Activated B cell treated with CpG ODN at 0.5 μM for 24 hours (primary cell): ENCODE measurements around the gene CDC26. TPM values are rescaled to one million over a fixed set of nuclear protein-coding genes. Genes with fewer than 3 reads are reported as not detected.
A peak's percentile ranks its signal among the peaks of the same experiment; 100 is the strongest.

Experiments
- ATAC-seq: fragments of 200-7000 bp; cut with Tn5 transposase; one replicate; pipeline ENCODE4 v1.10.0; 2021; ENCODE audit warnings: low read depth, mild to moderate bottlenecking, moderate library complexity
- CTCF ChIA-PET: fragments of 350-600 bp; sonication (Branson Sonifier 250); formaldehyde crosslinking; loops from one replicate; lab custom pipeline; 2021; ENCODE audit warnings: antibody characterized with exemption; lab: Charles Lee
- POLR2A ChIA-PET: fragments of 350-600 bp; sonication (Branson Sonifier 250); formaldehyde crosslinking; loops from one replicate; lab custom pipeline; 2021; ENCODE audit warnings: antibody characterized with exemption; lab: Charles Lee
- DNase-seq: peaks from one replicate; pipeline ENCODE4 v3.0.0; 2022
- H3K27ac Mint-ChIP-seq: one replicate; pipeline ENCODE4 v1.8.0; 2020; ENCODE audit warnings: mixed read lengths
- H3K27me3 Mint-ChIP-seq: one replicate; pipeline ENCODE4 v1.8.0; 2021; ENCODE audit warnings: mixed read lengths
- H3K36me3 Mint-ChIP-seq: one replicate; pipeline ENCODE4 v1.8.0; 2021; ENCODE audit warnings: low read depth, mixed read lengths
- H3K4me1 Mint-ChIP-seq: one replicate; pipeline ENCODE4 v1.8.0; 2021; ENCODE audit warnings: mixed read lengths
- H3K4me3 Mint-ChIP-seq: one replicate; pipeline ENCODE4 v1.8.0; 2020; ENCODE audit warnings: mild to moderate bottlenecking, mixed read lengths
- H3K9me3 Mint-ChIP-seq: one replicate; pipeline ENCODE4 v1.8.0; 2020; ENCODE audit warnings: mixed read lengths
- CTCF ChIP-seq: fragments of 200-600 bp; IDR thresholded peaks from one replicate; pipeline ENCODE4 v1.8.0; 2022; ENCODE audit warnings: antibody characterized with exemption, mild to moderate bottlenecking
- intact Hi-C: fragments of 100-400 bp; cut with micrococcal nuclease; formaldehyde crosslinking; loops from one replicate; pipeline ENCODE4 v1.15.1; 2024
- total RNA-seq: library from RNA; stranded (reverse); gene quantifications from 2 replicates; pipeline ENCODE4 v1.2.3, GENCODE V29; 2022

CDC26 gene
- total RNA-seq, 1 donor from 2014 or later: 30.4 TPM

- peaks cover 19% of the 10 kb centered on the region for H3K36me3 Mint-ChIP-seq
- ATAC-seq (peak; percentile 19), DNase-seq (no peak)
- peak overlapping the region; percentile 94 for H3K27ac Mint-ChIP-seq
- ChIA-PET CTCF (interaction anchor here (0.9 to 3.2 kb wide), 2 partner anchors 13 to 56 kb away, joined by 3 to 11 read pairs; partner anchors contain the start of genes CDC26 and PRPF4), POLR2A (interaction anchor here (0.8 to 3.5 kb wide), 7 partner anchors 13 to 304 kb away, joined by 3 to 30 read pairs (median 4); partner anchors contain the start of genes C9orf43, CDC26, POLE3 and PRPF4)
- peaks cover 56% of the 10 kb centered on the region for H3K4me1 Mint-ChIP-seq
- no peaks in the 10 kb centered on the region for H3K9me3 Mint-ChIP-seq
- TF ChIP-seq CTCF: no peak
- intact Hi-C loops: no loop called here
- H3K27me3 Mint-ChIP-seq: no peaks in the 10 kb centered on the region
- peak overlapping the region; percentile 96 for H3K4me3 Mint-ChIP-seq
Observed at GRCh38 chr9:113219186-113219936, 56.0 kb downstream of the CDC26 start.

Other genes with a start within 250 kb of the CDC26 start
- 1.7 and 2.6 TPM in 2 replicates for gene ZFP37, start 218.8 kb downstream of the CDC26 start, total RNA-seq
- gene SLC31A2, start 124.6 kb downstream of the CDC26 start, total RNA-seq: 0.93 and 1.1 TPM in 2 replicates
- gene FKBP15, start 54.3 kb downstream of the CDC26 start, total RNA-seq: 48.3 and 49.1 TPM in 2 replicates
- 5.7 and 7.3 TPM in 2 replicates for gene SLC31A1, start 54.0 kb downstream of the CDC26 start, total RNA-seq
- gene PRPF4, start 86 bp upstream of the CDC26 start, total RNA-seq: 32.8 and 36.7 TPM in 2 replicates
- not detected in 2 replicates for gene RNF183, start 27.8 kb upstream of the CDC26 start, total RNA-seq
- 0.73 and 1.6 TPM in 2 replicates for gene WDR31, start 64.7 kb upstream of the CDC26 start, total RNA-seq
- gene BSPRY, start 74.0 kb upstream of the CDC26 start, total RNA-seq: 1.1 and 1.3 TPM in 2 replicates
- gene HDHD3, start 101.4 kb upstream of the CDC26 start, total RNA-seq: 23.4 and 23.9 TPM in 2 replicates
- gene ALAD, start 125.7 kb upstream of the CDC26 start, total RNA-seq: 24.0 and 24.3 TPM in 2 replicates
- 48.0 and 55.5 TPM in 2 replicates for gene POLE3, start 135.1 kb upstream of the CDC26 start, total RNA-seq
- 0.76 and 1.2 TPM in 2 replicates for gene C9orf43, start 135.2 kb upstream of the CDC26 start, total RNA-seq
- 14.6 and 15.0 TPM in 2 replicates for gene RGS3, start 188.2 kb upstream of the CDC26 start, total RNA-seq